Measurements from ENCODE around the gene LMX1B.
"Not testable (repeated sequence)": the region's sequence is repeated elsewhere in the genome, so short reads cannot be mapped to it uniquely, and the experiment has no call there.

The LMX1B gene

DNA sequence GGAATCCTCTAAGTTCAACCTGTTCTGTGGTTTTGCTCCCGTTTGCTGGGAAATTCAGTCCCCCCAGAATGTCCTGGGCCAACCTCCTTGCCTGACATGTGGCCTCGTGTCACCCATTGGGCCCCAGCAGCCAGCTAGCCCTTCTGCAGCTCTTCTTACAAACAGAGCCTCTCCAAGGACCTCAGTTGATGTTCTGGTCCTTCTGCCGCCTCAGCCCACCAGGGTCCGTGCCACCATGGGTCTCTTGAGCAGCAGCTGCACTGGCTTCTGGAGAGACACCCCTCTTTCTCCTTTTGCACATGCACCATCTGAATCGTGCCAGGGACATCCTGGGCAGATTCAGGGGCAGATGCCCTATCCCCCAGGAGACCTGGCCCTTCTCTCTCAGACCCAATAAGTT, 85.0 kb downstream of the LMX1B start:
- DNase-seq = no peak

DNA sequence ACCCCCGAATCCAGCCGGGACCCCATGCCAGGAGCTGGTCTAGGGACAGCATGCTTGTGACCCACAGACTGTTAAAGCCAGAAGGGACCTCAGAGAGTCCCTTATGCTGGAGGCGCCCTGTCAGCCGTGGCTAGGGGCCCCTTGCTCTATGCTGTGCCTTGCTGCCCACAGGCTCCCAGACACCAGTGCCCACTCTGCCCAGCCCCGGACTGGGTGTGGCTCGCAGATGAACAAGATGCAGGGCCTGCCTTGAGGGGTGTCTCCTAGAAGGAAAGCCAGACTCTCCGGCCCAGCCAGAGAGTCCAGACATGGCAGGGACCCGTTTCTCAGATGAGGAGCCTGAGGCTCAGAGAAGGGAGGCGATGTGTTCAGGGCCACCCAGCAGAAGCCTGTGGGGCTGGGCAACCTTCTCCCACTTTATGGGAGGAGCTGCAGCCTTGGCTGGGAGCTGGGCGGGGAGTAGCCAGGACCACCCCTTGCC, 85.7 kb downstream of the LMX1B start:
- no peak for DNase-seq

DNA sequence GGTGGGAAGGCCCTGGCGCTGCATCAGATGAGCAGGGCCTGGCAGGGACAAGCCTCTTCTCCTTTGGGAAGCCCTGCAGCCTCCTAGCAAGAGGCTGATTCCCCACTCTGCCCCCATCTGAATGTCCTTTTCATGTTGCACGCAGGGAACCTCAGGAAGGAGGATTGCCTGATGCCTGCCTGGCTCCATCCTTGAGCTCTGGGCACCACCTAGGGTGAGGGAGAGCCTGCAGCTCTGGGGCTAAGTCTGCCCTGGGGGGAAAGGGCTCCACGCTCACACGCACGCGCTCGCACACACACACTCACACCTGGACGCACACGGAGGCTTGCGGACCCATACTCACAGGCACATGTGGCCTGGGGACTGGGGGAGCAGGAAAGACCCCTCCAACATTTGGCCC, 86.6 kb downstream of the LMX1B start:
- no peak for DNase-seq

DNA sequence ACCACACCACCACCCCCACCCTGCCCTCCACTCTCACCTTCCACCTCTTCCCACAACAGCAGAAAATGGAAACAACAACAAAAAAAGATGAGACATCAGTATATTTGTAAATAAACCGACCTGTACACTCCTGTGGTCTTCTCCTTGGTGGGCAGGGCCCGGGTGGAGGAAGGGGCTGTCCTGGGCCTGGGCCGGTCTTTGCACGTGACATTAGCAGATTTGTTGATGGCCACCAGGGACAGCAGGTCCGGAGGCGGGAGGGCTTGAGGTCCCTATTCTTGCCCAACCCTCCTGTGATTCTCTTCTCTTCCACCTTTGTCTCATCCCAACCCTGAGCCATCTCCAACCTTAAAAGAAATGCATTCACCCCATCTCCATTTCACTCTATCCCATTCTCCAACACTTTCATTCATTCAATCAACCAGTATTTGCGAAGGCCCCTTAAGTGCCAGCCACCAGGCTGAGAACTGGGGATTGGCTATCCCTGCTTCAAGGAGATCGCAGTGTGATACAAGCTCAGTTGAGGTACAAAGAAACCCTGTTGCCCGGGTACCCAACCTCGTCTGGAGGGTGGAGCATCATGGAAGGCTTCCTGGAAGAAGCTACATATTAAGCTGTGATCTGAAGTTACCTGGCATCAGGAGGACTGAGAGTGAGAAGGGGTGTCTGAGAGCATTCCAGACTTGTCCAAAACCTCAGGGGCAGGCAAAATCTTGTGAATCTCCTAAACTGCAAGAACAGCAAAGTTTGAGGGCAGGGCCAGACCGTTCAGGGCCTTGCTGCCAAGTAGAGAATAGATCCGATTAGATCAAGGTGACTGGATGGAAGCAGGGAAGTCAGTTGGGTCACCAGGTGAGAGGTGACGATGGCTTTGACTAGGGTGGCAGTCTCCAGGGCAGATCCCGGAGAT, 87.4 kb downstream of the LMX1B start:
- no peak for DNase-seq

DNA sequence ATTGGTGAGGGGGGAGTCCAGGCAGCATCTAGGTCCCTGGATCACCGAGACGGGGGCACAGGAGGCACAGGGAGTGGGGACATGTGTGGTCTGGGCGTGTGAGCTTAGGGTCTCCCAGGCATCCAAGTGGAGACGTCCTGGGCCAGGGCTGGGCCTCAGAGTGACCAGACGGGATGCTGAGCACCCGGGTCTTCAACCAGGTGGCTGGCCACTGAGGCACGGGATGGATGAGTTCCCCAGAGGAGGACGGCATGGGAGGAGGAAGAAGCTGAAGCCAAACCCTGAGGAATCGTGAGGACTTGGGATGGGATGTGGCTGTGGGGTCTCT, 88.0 kb downstream of the LMX1B start:
- no peak for DNase-seq

DNA sequence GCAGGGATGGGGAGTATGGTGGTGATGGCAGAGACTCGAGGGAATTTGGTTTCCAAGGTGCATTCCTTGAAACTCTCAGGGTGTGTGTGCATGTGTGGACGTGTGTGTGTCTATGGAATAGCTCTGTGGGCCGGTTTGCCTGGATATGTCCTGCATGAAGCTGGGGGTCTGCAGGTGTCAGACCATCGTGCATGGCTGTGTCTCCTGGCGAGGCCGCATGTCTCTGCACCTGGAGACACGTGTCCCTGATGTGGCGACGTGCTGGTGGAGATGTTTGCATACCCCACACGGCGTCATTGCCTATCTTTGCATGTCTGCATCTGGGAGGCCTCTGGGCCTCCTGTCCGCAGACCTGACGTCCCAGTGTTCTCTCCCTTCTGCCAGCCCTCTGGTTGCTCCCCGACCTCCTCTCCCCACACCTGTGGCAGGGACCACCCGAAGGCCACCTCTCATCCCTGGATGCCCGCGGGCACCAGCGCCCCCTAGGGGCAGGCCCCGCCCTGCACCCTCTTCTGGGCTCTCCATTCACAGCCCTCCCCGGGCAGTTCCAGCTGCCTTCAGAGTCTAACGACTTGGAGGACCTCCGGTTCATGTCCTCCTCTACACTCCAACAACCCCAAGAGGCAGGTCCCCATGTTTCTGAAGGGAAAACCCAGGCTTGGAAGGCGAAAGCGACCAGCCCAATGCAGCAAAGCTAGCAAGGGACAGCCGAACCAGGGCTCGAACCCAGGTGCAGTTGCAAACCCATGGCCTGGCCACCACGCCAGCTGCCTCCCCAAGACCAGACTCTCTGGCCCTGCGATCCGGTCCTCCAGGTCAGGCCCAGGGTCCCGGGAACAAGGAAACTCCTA, 88.6 kb downstream of the LMX1B start:
- DNase-seq = peak; percentile 75

DNA sequence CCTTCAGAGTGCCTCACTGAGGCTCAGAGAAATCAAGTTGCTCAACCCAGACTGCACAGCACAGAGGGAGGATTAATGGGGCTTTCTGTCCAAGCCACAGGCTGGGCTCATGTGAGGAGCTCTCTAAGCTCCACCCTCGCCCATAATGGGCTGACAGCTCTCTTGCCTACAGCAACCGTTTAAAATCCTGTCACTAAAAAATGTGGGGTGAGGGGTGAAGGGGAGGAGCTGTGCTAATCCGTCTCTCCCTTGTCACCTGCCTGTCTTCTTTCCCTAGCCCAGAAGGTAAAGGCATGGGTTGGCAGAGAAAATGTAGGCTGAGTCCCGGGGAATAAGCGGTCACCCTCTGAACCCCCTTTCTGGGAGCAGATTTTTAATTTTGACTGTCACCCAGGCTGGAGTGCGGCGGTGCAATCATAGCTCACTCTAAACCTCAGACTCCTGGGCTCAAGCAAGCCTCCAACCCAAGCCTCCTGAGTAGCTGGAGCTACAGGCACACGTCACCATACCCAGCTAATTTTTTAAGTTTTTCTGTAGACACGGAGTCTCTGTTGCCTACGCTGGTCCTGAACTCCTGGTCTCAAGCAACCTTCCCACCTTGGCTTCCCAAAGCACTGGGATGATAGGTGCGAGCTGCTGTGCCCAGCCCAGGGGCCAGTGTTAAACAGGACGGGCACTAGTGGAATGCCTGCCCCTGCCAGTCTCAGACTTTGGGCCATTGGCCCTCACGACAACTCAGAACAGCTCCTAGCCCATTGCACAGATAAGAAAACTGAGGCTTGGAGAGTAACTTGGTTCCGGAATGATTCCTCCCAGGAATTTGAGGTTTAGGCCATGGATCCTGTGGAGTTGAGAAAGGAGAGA, 89.5 kb downstream of the LMX1B start:
- no peak for DNase-seq

DNA sequence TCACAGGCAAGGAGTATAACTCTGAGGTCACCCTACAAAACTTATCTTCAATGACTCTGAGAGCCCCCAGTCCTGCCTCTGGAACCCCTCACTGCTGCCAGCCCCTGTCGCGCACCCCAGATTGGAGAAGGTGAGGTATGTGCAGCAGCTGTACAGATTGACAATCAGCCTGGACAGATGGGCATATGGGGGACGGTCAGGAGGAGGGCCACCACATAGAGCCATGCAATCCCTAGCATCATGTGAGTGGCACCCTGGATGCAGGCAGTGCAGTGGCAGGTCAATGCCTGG, 90.1 kb downstream of the LMX1B start:
- DNase-seq = no peak

DNA sequence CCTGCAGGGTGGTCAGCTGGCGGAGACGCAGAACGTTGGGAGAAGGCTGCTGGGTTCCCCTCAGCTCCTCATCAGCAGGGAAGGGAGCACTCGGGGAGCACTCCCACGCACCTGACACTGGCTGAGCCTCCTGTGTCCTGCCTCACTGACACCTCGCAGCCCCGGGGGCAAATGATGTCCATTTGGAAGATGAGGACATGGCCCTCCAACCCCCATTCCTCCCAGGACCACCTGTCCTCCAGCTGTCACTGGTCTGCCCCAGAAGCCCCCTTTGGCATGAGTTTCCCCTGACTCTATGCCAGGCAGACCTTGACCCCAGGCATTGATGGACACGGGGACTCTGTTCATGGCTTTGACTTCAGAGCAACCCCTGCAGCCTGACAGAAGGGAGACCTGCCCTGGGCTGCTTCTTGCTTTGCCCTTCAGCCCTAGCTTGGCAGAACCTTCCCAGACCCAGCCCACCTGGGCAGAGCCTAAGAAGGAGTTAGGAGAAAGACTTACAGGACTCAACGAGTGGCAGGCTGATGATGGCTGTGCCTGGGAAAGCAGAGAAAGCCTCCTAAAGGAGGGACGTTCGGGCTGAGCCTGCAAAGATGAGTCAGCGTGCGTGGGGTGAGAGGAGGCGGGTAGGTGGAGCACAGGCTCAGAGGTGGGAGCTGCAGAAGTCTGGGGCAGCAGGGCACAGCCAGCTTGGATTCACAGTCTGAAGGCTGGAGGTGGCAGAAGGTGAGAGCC, 90.6 kb downstream of the LMX1B start:
- peak; percentile 50 for DNase-seq

DNA sequence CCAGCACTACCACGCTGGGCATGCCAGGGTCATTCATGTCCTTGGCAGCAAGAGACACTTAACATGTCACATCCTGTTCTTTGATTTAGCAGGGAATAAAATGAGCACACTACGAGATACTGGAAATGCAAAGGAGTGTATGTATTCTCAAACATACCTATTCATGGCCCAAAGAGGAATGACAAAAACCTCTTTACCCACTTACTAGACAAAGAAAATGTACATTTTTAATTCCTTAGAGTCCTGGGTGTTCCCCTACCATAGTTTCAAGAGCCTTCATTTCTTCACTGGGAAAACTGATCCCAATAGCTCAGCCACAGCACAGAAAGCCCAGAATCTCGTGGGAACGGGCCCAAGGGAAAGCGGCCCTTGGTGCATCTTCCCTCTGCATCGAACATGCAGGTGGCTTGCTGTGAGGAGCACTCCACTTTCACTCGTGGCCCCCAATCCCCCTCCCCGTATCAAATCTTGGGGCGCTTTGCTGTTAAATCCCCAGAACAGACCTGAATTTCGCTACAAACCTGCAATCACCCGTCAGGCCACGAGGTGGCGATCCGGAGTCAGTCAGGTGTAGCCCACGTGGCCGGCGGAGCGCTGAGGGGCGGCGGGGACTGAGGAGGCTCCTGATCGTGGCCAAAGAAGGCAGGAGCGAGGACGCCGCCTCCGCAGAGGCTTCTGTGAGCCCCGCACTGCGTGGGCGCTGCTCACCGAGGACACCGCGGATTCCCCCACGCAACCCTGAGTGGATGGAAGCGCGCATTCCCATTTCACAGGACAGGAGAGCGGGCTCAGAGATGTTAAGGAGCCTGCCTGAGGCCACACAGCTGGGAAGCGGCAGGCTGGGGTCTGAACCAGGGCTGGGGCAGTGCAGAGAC, 91.4 kb downstream of the LMX1B start:
- peak; percentile 93 for DNase-seq

DNA sequence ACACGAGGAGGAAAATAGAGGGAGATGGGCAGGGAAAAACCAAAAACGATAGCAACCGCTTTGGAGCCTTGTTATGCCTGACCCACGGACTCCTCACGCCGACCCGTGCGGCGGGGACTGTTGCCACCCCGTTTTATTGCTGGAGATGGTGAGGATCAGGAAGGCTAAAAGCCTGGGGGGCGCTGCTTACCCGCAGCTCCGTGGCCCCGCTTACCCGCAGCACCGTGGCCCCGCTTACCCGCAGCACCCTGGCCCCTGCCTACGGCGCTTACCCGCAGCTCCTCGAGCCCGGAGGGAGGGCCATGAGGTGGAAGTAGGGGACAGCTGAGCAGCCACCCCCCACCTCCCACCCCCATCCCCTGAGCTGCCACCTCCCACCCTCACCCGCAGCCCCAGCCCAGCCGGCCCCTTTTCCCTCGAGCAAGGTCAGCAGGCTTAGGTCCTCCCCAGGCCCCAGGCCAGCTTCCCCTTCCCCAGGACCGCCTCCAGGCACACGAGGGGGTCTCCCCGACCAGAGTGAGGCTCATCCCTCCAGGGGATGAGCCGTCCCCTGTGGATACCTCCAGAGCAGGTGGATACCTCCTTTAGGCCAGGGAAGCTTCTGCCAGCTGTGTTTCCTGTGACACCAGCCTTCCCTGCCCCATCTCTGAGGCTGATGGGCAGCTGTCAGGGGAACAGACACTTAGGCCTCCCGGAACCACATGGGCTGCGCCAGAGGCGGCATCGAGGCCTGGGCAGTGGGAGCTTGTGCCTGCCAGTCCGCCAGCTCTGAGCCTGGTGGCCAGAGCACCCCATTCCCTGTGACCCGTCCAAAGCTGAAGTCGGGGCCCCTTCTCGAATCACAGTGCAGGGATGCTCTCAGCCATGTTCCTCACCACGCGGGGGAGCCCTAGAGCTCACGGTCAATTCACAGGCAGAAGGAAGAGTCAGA, 92.3 kb downstream of the LMX1B start:
- DNase-seq = peak; percentile 90

DNA sequence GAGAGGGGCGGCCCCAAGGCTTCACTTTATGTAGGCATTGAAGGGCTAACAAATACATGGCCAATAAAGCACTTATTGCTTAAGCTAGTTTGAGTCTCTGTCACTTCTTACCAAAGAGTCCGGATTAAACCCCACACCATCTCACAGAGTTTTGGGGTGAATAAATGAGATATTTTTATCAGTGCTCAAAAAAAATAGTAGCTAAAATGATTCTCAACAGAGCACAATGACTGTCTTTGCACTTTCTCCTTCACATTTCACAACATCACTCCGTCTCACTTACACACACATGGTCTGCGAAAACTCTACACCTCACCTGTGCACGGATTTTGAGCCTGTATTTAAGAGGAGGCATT, 92.9 kb downstream of the LMX1B start:
- no peak for DNase-seq

DNA sequence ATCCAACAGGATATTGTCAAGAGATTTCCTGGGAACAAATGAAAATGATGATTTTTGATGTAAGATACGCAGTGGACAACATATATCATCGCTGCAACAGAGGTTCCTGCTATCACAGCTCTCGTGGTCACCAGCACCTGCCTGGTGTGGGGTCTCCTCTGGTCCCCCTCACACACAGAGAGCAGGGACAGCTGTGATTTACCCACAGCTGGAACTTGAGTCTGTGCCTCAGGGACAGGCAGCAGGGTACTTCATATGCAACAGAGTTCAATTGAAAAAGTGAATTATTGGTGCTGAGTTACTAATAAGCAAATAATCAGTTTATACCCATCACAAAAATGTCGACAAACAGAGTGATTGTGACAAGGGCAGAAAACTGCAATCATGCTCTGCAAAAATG, 93.4 kb downstream of the LMX1B start:
- DNase-seq = no peak

DNA sequence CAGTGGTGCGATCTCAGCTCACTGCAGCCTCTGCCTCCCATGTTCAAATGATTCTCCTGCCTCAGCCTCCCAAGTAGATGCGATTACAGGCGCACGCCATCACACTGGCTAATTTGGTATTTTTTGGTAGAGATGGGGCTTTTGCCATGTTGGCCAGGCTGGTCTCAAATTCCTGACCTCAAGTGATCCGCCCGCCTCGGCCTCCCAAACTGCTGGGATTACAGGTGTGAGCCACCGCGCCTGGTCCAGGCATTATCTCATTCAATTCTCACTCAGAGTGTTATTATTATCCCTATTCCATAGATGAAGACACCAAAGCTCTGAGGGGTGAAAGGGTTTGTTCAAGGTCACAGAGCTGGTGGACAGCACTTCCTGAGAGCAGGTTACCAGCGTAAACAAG, 94.0 kb downstream of the LMX1B start:
- not testable (repeated sequence) for DNase-seq

DNA sequence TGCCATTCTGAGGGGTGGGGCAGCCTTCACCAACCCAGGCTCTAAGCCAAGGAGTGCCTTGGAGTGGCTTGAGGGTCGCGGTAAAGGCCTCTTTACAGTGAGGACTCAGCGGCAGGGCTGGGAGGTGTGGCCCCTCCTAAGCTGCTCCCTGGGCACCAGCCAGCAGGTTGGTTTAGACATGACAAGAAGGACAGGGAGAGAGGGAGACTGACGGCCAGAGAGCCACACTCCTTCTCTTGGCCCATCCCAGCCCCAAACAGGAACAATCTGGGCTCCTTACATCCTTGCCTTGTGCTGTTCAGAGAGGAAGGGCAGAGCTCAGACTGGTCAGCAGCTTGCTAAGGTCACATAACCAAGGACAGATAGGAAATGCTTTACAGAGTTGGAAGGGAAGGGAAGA, 94.5 kb downstream of the LMX1B start:
- DNase-seq = peak; percentile 16

DNA sequence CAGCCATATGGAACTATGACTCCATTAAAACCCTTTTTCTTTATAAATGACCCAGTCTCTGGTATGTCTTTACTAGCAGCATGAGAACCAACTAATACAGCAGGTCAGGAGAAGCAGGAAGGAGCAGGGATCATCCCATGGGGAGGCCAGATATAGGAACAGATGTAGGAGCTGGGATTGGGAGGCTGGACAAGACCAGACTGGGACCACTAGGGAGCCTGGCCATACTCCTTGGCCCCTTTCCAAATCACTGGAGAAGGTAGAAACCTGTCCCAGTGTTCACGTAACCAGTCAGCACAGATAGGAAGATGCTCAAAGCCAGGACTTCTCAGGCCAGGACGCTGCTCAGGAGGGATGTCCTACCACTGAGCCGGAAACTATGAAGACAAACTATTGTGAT, 95.5 kb downstream of the LMX1B start:
- DNase-seq = no peak

DNA sequence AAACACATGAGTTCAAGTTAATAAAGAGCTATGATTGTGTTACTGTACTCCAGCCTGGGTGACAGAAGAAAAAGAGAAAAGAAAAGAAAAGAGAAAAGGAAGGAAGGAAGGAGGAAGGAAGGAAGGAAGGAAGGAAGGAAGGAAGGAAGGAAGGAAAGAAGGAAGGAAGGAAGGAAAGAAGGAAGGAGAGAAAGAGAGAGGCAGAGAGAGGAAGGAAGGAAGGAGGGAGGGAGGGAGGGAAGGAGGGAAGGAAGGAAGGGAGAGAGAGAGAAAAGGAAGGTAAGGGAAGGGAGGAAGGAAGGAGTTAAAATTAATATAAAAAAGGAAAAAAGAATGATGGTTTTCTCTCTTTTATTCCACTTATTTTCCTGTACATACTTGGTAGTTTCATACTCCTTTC, 101.7 kb downstream of the LMX1B start:
- DNase-seq = no peak

DNA sequence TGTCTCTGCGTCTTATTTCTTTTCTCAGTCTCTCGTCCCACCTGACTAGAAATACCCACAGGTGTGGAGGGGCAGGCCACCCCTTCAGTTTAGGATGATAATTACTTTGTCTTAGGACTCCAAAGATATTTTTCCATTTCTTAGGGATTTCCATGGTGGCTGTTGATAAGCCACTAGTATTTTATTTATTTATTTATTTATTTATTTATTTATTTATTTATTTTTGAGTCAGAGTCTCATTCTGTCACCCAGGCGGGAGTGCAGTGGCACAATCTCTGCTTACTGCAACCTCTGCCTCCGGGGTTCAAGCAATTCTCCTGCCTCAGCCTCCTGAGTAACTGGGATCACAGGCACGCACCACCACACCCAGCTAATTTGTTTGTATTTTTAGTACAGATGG, 103.7 kb downstream of the LMX1B start:
- not testable (repeated sequence) for DNase-seq

DNA sequence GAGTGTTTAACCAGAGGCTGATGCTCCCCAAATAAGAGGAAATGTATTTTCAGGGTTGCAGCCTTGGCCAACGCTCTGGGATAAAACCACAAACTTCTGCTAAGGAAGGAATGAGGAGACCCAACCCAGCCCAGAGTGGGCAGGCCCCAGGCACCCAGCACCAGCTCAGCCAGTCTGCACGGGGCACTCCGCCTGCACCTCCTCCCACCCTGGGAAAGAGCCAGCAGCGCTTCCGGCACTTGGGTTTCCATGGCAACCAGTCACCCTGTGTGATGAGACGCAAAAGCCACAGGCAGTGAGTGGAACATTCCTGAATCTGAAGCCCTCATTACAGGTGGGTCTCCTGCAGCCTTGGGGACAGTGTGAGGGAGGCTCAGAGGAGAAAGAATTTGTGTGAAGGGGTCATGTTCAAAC, 105.9 kb downstream of the LMX1B start:
- peak; percentile 86 for DNase-seq

DNA sequence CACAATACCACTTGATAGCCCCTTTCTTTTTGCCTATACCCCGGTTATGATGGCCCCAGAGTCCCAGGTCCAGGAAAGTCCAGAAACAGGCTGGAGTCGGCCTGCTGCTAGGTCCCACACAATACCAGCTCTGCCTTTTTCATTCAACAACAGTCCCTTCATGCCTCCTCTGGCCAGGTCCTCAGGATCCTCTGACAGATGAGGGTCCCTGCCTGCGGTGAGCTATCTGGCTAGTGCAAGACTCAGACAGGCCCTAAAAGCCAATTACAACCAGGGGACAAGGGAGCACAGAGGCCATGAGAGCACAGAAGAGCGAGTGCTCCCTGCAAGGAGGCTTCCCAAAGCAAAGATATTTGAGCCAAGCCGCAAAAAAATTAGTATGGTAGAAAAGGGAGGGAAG, 106.3 kb downstream of the LMX1B start:
- DNase-seq = no peak
